ENCODE data around the gene SLC39A6. TPM values are rescaled to one million over a fixed set of nuclear protein-coding genes. Genes with fewer than 3 reads are reported as not detected.
A peak's percentile ranks its signal among the peaks of the same experiment; 100 is the strongest.

The SLC39A6 gene
- total RNA-seq, 1 donor from 2014 or later, result 75.8 TPM

DNA sequence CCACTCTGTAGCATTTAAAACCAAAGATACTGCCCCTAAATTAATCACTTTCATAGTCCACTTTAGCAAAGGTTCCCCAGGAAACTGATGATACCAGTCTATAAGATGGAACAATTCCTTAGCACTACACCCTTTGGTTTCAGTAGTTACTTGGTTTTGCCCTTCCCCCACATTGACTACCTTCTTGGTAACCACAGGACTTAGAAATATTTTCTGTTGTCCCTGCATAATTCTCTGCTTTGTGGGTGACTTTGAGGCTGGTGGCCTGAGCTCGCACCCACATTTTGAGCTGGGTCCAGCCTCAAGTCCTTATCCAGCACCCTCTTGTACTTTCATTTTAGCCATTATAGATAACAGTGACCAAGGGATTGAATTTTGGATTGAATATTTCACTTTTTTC is 23.6 kb upstream of the SLC39A6 start:
- H3K4me3 Mint-ChIP-seq (ENCODE audit: unreplicated experiment), result no peak overlapping the region
- no peaks in the 10 kb centered on the region for H3K9me3 Mint-ChIP-seq (ENCODE audit: unreplicated experiment)
- peaks cover 61% of the 10 kb centered on the region for H3K36me3 Mint-ChIP-seq (ENCODE audit: unreplicated experiment)
- TF ChIP-seq, protein P1, sequence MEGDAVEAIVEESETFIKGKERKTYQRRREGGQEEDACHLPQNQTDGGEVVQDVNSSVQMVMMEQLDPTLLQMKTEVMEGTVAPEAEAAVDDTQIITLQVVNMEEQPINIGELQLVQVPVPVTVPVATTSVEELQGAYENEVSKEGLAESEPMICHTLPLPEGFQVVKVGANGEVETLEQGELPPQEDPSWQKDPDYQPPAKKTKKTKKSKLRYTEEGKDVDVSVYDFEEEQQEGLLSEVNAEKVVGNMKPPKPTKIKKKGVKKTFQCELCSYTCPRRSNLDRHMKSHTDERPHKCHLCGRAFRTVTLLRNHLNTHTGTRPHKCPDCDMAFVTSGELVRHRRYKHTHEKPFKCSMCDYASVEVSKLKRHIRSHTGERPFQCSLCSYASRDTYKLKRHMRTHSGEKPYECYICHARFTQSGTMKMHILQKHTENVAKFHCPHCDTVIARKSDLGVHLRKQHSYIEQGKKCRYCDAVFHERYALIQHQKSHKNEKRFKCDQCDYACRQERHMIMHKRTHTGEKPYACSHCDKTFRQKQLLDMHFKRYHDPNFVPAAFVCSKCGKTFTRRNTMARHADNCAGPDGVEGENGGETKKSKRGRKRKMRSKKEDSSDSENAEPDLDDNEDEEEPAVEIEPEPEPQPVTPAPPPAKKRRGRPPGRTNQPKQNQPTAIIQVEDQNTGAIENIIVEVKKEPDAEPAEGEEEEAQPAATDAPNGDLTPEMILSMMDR (IDR thresholded peaks at IDR 0.05), result no peak
- no peaks in the 10 kb centered on the region for H3K27me3 Mint-ChIP-seq (ENCODE audit: unreplicated experiment)
- H3K4me1 Mint-ChIP-seq (ENCODE audit: unreplicated experiment), result peaks cover 25% of the 10 kb centered on the region
- no peak for DNase-seq (ENCODE audit: extremely low spot score, unreplicated experiment)
- peak overlapping the region; percentile 19 for H3K27ac Mint-ChIP-seq (ENCODE audit: unreplicated experiment)

- peaks cover 63% of the 10 kb centered on the region for H3K36me3 Mint-ChIP-seq (ENCODE audit: unreplicated experiment)
These were observed 20.6 kb upstream of the SLC39A6 start for GRCh38 chr18:36149514-36150289.

GRCh38 chr18:36143391-36143790 is 14.3 kb upstream of the SLC39A6 start:
- Mint-ChIP-seq H3K4me1 (ENCODE audit: unreplicated experiment) (no peaks in the 10 kb centered on the region), H3K36me3 (ENCODE audit: unreplicated experiment) (peaks cover 67% of the 10 kb centered on the region), H3K4me3 (ENCODE audit: unreplicated experiment) (no peak overlapping the region), H3K27me3 (ENCODE audit: unreplicated experiment) (no peaks in the 10 kb centered on the region), H3K27ac (ENCODE audit: unreplicated experiment) (no peak overlapping the region), H3K9me3 (ENCODE audit: unreplicated experiment) (no peaks in the 10 kb centered on the region)
- TF ChIP-seq, protein P1 (IDR thresholded peaks at IDR 0.05), result no peak
- DNase-seq (ENCODE audit: extremely low spot score, unreplicated experiment), result no peak

More at GRCh38 chr18:36149514-36150289, 20.6 kb upstream of the SLC39A6 start:
- H3K4me3 Mint-ChIP-seq (ENCODE audit: unreplicated experiment), result no peak overlapping the region
- no peaks in the 10 kb centered on the region for H3K27me3 Mint-ChIP-seq (ENCODE audit: unreplicated experiment)
- TF ChIP-seq, protein P1 (IDR thresholded peaks at IDR 0.05), result no peak
- peaks cover 9% of the 10 kb centered on the region for H3K4me1 Mint-ChIP-seq (ENCODE audit: unreplicated experiment)
- no peak for DNase-seq (ENCODE audit: extremely low spot score, unreplicated experiment)
- H3K9me3 Mint-ChIP-seq (ENCODE audit: unreplicated experiment), result no peaks in the 10 kb centered on the region
- no peak overlapping the region for H3K27ac Mint-ChIP-seq (ENCODE audit: unreplicated experiment)

DNA sequence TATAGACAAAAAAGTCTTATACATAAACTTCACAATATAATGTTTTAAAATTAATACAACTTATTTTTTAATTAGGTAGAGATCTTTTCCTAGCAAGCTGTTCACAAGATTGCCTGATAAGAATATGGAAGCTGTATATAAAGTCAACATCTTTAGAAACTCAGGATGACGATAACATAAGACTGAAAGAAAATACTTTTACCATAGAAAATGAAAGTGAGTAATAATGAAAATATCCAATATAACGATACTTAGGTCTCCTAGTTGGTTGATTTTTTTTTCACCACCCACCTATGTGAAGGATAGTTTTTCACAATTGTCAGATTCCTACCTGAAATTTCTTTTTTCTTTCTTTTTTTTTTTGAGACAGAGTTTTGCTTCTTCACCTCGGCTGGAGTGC is 13.6 kb upstream of the SLC39A6 start:
- Mint-ChIP-seq H3K4me1 (ENCODE audit: unreplicated experiment) (no peaks in the 10 kb centered on the region), H3K27me3 (ENCODE audit: unreplicated experiment) (no peaks in the 10 kb centered on the region), H3K9me3 (ENCODE audit: unreplicated experiment) (no peaks in the 10 kb centered on the region), H3K4me3 (ENCODE audit: unreplicated experiment) (no peak overlapping the region), H3K36me3 (ENCODE audit: unreplicated experiment) (peaks cover 66% of the 10 kb centered on the region), H3K27ac (ENCODE audit: unreplicated experiment) (no peak overlapping the region)
- DNase-seq (ENCODE audit: extremely low spot score, unreplicated experiment), result no peak
- TF ChIP-seq, protein P1 (IDR thresholded peaks at IDR 0.05), result no peak

GRCh38 chr18:36141576-36141975 is 12.4 kb upstream of the SLC39A6 start:
- Mint-ChIP-seq H3K27me3 (ENCODE audit: unreplicated experiment) (no peaks in the 10 kb centered on the region), H3K4me3 (ENCODE audit: unreplicated experiment) (no peak overlapping the region), H3K27ac (ENCODE audit: unreplicated experiment) (no peak overlapping the region), H3K9me3 (ENCODE audit: unreplicated experiment) (no peaks in the 10 kb centered on the region), H3K4me1 (ENCODE audit: unreplicated experiment) (no peaks in the 10 kb centered on the region), H3K36me3 (ENCODE audit: unreplicated experiment) (peaks cover 68% of the 10 kb centered on the region)
- DNase-seq (ENCODE audit: extremely low spot score, unreplicated experiment), result no peak
- TF ChIP-seq, protein P1 (IDR thresholded peaks at IDR 0.05), result no peak

Measured in osteocyte (in vitro differentiated cells).